ENCODE data around the gene CDH16.

The CDH16 gene

DNA sequence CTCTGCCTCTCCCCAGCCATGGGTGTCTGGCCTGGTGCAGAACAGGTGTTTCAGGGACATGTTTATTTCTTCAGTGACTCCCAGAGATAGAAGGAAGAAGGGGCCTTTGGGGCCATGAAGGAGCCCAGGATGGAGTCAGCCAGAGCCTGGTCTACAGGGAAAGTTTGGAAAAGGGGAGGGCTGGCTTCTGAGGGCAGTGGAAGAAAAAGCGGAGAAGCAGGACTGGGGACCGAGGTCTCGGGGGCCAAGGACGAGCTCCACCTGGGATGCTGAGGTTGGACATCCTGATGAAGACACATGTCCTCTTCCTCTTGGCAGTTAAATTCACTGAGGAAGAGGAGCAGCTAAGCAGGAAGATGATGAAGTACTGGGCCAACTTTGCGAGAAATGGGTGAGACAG lies 24.3 kb upstream of the CDH16 start:
- in situ Hi-C loops (cut with MboI; ENCODE audit: low sequenced_read_pairs, unreplicated experiment): no loop called here
- TF ChIP-seq, protein P1, sequence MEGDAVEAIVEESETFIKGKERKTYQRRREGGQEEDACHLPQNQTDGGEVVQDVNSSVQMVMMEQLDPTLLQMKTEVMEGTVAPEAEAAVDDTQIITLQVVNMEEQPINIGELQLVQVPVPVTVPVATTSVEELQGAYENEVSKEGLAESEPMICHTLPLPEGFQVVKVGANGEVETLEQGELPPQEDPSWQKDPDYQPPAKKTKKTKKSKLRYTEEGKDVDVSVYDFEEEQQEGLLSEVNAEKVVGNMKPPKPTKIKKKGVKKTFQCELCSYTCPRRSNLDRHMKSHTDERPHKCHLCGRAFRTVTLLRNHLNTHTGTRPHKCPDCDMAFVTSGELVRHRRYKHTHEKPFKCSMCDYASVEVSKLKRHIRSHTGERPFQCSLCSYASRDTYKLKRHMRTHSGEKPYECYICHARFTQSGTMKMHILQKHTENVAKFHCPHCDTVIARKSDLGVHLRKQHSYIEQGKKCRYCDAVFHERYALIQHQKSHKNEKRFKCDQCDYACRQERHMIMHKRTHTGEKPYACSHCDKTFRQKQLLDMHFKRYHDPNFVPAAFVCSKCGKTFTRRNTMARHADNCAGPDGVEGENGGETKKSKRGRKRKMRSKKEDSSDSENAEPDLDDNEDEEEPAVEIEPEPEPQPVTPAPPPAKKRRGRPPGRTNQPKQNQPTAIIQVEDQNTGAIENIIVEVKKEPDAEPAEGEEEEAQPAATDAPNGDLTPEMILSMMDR (IDR thresholded peaks at IDR 0.05; ENCODE audit: borderline replicate concordance, control extremely low read depth, extremely low read depth, insufficient read depth, missing control alignments): no peak
- DNase-seq (ENCODE audit: low spot score): no peak

DNA sequence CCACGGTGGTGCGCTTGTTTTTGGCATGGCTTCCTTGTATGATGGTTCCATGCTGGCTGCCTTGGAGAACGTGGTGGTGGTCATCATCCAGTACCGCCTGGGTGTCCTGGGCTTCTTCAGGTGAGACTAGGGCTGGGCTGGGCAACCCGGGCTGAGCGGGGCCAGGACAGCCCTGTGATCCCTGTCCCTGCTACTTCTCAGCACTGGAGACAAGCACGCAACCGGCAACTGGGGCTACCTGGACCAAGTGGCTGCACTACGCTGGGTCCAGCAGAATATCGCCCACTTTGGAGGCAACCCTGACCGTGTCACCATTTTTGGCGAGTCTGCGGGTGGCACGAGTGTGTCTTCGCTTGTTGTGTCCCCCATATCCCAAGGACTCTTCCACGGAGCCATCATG lies 21.6 kb upstream of the CDH16 start:
- TF ChIP-seq, protein P1 (IDR thresholded peaks at IDR 0.05; ENCODE audit: borderline replicate concordance, control extremely low read depth, extremely low read depth, insufficient read depth, missing control alignments): no peak
- in situ Hi-C loops (cut with MboI; ENCODE audit: low sequenced_read_pairs, unreplicated experiment): no loop called here
- no peak for DNase-seq (ENCODE audit: low spot score)

DNA sequence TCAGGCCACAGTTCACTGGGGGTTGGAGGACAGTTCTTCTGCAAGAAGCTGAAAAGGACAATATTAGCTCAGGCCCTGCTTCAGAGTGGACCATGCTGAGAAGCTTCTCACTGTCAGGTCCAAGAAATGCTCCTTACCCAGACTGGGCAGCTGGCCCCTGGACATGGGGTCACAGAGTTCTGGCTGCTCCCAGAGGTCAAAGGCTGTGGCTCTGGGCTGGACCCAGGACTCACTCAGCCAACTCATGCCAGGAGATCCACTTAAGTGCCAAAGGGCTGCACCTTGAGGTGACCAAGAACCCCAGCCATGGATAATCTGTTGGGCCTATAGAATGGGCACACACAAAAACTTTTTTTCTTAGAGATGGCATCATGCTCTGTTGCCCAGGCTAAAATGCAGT lies 20.7 kb upstream of the CDH16 start:
- in situ Hi-C loops (cut with MboI; ENCODE audit: low sequenced_read_pairs, unreplicated experiment): no loop called here
- no peak for DNase-seq (ENCODE audit: low spot score)
- TF ChIP-seq, protein P1 (IDR thresholded peaks at IDR 0.05; ENCODE audit: borderline replicate concordance, control extremely low read depth, extremely low read depth, insufficient read depth, missing control alignments): no peak

DNA sequence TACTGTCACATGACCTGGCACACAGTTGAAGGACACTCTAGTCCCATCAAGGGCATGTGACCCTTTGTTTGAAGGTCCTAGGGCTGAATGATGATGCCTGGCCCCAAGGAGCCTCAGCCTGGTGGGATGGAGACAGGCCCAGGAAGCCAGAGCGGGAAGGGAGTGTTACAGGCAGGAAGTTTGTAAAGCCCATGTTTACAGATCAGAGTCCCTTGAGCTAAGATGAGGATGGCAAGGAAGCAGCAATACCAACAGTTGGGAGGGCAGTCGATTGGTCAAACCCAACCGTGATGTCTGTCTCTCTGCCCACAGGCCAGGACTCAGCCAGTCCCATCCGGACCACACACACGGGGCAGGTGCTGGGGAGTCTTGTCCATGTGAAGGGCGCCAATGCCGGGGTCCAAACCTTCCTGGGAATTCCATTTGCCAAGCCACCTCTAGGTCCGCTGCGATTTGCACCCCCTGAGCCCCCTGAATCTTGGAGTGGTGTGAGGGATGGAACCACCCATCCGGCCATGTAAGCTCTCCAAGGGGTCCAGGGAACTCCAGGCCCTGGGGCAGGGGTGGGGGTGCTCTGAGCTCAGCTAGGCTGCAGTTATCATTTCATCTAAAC lies 19.1 kb upstream of the CDH16 start:
- in situ Hi-C loops (cut with MboI; ENCODE audit: low sequenced_read_pairs, unreplicated experiment): no loop called here
- TF ChIP-seq, protein P1 (IDR thresholded peaks at IDR 0.05; ENCODE audit: borderline replicate concordance, control extremely low read depth, extremely low read depth, insufficient read depth, missing control alignments): no peak
- DNase-seq (ENCODE audit: low spot score): no peak

DNA sequence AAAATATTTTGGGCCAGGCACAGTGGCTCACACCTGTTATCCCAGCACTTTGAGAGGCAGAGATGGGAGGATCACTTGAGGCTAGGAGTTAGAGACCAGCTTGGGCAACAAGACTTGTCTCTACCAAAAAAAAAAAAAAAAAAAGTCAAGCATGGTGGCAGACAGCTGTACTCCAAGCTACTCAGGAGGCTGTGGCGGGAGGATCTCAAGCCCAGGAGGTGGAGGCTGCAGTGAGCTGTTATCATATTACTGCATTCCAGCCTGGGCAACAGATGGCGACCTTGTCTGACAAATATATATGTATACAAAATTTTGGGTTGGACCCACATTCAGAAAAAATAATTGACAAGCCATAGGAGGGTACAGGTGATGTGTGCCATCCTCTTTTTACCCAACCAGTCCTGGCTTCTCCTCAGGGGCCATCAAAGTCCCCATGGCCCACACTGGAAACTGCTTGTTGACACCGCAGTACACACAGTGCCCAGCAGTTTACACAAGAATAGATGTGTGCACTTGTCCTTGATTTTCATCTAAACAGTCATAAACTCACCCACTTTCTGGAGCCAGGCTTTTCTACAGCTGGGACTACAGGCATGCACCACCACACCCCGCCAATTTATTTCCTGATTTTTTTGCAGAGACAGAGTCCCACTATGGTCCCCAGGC lies 18.3 kb upstream of the CDH16 start:
- in situ Hi-C loops (cut with MboI; ENCODE audit: low sequenced_read_pairs, unreplicated experiment): no loop called here
- DNase-seq (ENCODE audit: low spot score): no peak
- TF ChIP-seq, protein P1 (IDR thresholded peaks at IDR 0.05; ENCODE audit: borderline replicate concordance, control extremely low read depth, extremely low read depth, insufficient read depth, missing control alignments): no peak

DNA sequence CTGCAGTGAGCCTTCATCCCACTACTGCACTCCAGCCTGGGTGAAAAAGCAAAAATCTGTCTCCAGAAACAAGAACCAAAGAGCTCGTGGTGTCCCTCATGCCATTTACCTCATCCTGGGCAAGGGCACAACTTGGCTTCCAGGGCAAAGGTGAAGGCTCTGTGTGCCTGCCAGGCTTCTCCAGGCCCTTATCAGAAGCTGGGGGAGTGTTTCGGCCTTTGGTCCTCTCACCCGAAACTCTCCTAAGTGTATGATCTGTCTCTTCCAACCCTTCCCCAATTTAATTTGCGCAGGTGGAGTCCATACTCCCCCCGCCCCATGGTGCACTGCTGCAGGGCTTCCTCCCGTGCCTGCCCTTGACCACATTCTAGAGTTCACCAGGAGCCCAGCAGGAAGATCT lies 17.8 kb upstream of the CDH16 start:
- in situ Hi-C loops (cut with MboI; ENCODE audit: low sequenced_read_pairs, unreplicated experiment): no loop called here
- TF ChIP-seq, protein P1 (IDR thresholded peaks at IDR 0.05; ENCODE audit: borderline replicate concordance, control extremely low read depth, extremely low read depth, insufficient read depth, missing control alignments): no peak

More for the DNA sequence above, 17.8 kb upstream of the CDH16 start:
- DNase-seq (ENCODE audit: low spot score): no peak

Measured in GM13976 (cell line).